ENCODE data around the gene EFCAB5.

DNA sequence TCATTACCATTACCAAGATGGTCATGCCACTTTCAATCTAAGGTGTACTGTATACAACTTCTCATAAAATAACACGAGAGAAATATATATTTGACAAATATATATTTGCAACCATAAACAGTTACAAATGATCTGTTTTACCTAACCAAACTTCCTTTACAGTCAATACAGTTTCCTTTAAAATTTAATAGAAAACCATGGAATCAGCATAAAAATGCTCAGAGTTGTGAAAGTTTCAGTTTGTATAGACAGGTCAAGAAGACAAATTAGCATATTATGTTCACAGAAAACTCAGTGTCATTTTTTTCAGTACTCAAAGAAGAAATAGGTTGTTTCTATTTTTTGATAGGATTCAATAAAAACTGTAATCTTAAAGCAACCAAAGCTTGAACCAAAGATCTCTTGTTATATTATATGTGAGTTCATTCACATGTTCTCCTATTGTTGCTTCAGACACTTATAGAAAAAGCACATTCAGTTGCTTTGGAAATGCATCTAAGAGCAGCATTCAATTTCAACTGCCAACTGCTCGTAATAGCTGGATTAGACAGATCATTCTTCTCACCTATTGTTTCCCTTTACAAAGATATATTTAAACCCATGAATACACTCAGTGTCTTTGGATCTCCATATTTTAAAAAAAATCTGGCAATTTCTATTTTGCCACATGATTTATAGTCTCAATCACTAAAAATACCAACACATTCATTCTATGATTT is 26.5 kb upstream of the EFCAB5 start:
- no peak for TF ChIP-seq EZH2 (IDR thresholded peaks at IDR 0.05; ENCODE audit: low read length)
- TF ChIP-seq, protein P1, sequence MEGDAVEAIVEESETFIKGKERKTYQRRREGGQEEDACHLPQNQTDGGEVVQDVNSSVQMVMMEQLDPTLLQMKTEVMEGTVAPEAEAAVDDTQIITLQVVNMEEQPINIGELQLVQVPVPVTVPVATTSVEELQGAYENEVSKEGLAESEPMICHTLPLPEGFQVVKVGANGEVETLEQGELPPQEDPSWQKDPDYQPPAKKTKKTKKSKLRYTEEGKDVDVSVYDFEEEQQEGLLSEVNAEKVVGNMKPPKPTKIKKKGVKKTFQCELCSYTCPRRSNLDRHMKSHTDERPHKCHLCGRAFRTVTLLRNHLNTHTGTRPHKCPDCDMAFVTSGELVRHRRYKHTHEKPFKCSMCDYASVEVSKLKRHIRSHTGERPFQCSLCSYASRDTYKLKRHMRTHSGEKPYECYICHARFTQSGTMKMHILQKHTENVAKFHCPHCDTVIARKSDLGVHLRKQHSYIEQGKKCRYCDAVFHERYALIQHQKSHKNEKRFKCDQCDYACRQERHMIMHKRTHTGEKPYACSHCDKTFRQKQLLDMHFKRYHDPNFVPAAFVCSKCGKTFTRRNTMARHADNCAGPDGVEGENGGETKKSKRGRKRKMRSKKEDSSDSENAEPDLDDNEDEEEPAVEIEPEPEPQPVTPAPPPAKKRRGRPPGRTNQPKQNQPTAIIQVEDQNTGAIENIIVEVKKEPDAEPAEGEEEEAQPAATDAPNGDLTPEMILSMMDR (optimal IDR thresholded peaks at IDR 0.05 in 1 of 3, IDR thresholded peaks at IDR 0.05 in 1 of 3, conservative IDR thresholded peaks at IDR 0.05 in 1 of 3; ENCODE audit: extremely low read depth in 1 of 3, insufficient read depth in 2 of 3, low read length in 3 of 3): no peak

Data from keratinocyte (primary cell).